PFSK-1 (cell line): Measurements from ENCODE around the gene EOGT.

Source experiments
- FOXP2 ChIP-seq: optimal IDR thresholded peaks from 2 replicates; pipeline ENCODE3; 2011; ENCODE audit warnings: borderline replicate concordance, control low read depth, inconsistent platforms; ENCODE audit not compliant: insufficient read depth; ENCODE audit errors: extremely low read length, extremely low read depth
- POLR2AphosphoS5 ChIP-seq: IDR thresholded peaks from 2 replicates; pipeline ENCODE4 v1.6.1; 2012; ENCODE audit warnings: low read depth, mild to moderate bottlenecking, control low read depth, low read length, moderate library complexity
- SIN3A ChIP-seq: IDR thresholded peaks from 2 replicates; pipeline ENCODE4 v1.6.1; 2012; ENCODE audit warnings: mild to moderate bottlenecking, low read length, moderate library complexity, borderline replicate concordance; ENCODE audit not compliant: insufficient read depth
- TAF1 ChIP-seq: IDR thresholded peaks from 2 replicates; pipeline ENCODE4 v1.6.1; 2012; ENCODE audit warnings: low read length, control low read depth, borderline replicate concordance; ENCODE audit not compliant: insufficient read depth
- TF ChIP-seq, protein P1 (sequence below), 2 experiments: IDR thresholded peaks; 2 replicates each; pipeline versions ENCODE4 v1.6.1 to v1.8.0; 2011 to 2012; ENCODE audit warnings: low read depth in 2 of 2, low read length in 2 of 2, control low read depth in 1 of 2, inconsistent platforms in 1 of 2, mild to moderate bottlenecking in 1 of 2, moderate library complexity in 1 of 2; ENCODE audit not compliant: insufficient read depth in 1 of 2

Gene EOGT

DNA sequence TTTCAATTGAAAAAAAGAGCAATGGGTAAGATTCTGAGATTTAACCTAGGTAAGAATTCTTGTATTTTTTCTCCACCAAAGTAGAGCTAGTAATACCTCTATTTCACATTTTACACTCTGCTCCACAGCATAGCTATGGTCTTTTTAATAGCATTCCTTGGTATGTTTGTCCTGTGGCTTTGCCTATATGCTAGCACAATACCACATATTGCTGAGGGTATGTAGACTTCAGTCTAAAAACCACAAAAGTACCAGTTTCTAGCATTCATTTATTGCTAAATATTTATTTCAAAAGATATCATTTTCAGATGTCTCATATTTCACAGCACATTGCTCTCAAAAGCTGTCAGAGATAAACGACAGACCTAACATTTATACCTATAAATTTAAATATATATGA is 18.2 kb upstream of the EOGT start:
- TF ChIP-seq SIN3A (no peak), TAF1 (no peak), FOXP2 (no peak), POLR2AphosphoS5 (no peak)
- TF ChIP-seq, protein P1, sequence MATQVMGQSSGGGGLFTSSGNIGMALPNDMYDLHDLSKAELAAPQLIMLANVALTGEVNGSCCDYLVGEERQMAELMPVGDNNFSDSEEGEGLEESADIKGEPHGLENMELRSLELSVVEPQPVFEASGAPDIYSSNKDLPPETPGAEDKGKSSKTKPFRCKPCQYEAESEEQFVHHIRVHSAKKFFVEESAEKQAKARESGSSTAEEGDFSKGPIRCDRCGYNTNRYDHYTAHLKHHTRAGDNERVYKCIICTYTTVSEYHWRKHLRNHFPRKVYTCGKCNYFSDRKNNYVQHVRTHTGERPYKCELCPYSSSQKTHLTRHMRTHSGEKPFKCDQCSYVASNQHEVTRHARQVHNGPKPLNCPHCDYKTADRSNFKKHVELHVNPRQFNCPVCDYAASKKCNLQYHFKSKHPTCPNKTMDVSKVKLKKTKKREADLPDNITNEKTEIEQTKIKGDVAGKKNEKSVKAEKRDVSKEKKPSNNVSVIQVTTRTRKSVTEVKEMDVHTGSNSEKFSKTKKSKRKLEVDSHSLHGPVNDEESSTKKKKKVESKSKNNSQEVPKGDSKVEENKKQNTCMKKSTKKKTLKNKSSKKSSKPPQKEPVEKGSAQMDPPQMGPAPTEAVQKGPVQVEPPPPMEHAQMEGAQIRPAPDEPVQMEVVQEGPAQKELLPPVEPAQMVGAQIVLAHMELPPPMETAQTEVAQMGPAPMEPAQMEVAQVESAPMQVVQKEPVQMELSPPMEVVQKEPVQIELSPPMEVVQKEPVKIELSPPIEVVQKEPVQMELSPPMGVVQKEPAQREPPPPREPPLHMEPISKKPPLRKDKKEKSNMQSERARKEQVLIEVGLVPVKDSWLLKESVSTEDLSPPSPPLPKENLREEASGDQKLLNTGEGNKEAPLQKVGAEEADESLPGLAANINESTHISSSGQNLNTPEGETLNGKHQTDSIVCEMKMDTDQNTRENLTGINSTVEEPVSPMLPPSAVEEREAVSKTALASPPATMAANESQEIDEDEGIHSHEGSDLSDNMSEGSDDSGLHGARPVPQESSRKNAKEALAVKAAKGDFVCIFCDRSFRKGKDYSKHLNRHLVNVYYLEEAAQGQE (IDR thresholded peaks at IDR 0.05; ENCODE audit: insufficient read depth in 1 of 2, low read depth in 2 of 2, low read length in 2 of 2): no peak

DNA sequence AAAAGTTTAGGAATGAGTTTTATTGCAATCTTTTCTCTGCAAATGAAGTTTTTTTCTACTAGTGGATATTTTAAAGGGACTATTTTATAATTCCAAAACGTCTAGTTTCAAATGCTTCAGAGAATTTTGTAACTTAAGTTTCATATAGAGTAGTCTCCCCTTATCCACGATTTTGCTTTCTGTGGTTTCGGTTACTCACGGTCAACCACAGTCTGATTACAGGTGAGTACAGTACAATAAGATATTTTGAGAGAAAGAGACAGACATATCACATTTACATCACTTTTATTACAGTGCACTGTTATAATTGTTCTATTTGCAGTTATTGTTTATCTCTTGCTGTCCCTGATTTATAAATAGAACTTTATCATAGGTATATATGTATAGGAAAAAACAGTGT is 7.4 kb upstream of the EOGT start:
- TF ChIP-seq TAF1: no peak
- TF ChIP-seq, protein P1 (IDR thresholded peaks at IDR 0.05; ENCODE audit: insufficient read depth in 1 of 2, low read depth in 2 of 2, low read length in 2 of 2): no peak
- TF ChIP-seq SIN3A: no peak
- TF ChIP-seq FOXP2: no peak
- no peak for TF ChIP-seq POLR2AphosphoS5

DNA sequence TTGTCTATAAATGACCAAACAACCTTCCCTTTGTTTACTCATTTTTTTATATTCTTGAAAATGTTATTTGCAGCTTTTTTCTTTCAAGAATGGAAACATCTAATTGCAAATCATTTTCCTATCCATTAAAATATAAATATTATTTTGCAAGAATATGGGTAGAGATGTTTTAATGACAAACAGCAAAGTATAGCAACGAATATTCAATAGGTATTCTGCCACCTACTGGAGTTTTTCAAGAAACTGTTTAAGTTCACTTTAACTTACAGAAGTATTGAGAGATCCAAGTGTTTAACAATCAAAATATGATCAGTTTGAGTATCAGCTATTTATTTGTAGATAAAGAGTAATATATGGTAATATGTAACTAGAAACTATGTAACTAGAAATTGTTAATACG is 6.9 kb upstream of the EOGT start:
- TF ChIP-seq FOXP2 (no peak), SIN3A (no peak), POLR2AphosphoS5 (no peak)

DNA sequence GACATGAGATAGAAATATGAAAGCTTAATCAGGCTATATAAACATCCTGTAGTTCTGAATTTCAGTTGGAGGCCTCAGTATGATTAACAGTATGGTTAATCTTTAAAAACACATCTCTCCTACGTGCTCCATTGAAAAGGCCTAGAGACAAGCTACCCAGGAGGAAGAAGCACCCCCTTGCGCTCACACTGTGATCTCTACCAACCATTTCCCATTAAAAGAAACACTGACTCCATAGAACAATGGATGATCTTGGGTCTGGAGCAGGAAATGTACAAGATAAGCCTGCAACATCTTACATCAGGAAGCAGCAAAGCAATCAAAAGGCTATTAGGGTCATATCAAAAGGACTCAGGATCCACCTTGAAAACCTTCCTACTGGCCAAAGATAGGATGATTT is 3.4 kb upstream of the EOGT start:
- TF ChIP-seq, protein P1 (IDR thresholded peaks at IDR 0.05; ENCODE audit: insufficient read depth in 1 of 2, low read depth in 2 of 2, low read length in 2 of 2): no peak
- TF ChIP-seq SIN3A (no peak), POLR2AphosphoS5 (no peak), FOXP2 (no peak), TAF1 (no peak)

DNA sequence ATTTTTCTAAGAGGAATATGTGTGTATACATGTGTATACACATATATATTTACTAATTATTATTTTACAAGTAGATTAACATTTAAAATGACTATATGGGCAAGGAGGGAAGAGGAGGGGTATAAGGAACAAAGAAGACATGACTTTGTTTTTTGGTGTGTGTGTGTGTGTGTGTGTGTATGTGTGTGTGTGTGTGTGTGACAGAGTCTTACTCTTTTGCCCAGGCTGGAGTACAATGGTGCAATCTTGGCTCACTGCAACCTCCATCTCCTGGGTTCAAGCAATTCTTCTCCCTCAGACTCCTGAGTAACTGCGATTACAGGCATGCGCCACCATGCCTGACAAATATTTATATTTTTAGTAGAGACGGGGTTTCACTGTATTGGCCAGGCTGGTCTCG is 2.6 kb upstream of the EOGT start:
- no peak for TF ChIP-seq TAF1
- no peak for TF ChIP-seq POLR2AphosphoS5
- TF ChIP-seq SIN3A: no peak
- TF ChIP-seq FOXP2: no peak
- TF ChIP-seq, protein P1 (IDR thresholded peaks at IDR 0.05; ENCODE audit: insufficient read depth in 1 of 2, low read depth in 2 of 2, low read length in 2 of 2): no peak
